CD4-positive, alpha-beta T cell treated with Interleukin-15 for 1 hour (primary cell): ENCODE measurements around the gene LAMP5.

Experiments
- DNase-seq: peaks from one replicate; pipeline ENCODE4 v3.0.0-alpha.2; 2020

LAMP5 gene

GRCh38 chr20:9550283-9550682 lies 35.9 kb downstream of the LAMP5 start:
- no peak for DNase-seq

- DNase-seq = no peak
Observed at GRCh38 chr20:9550871-9551270, 36.5 kb downstream of the LAMP5 start.

- DNase-seq = no peak
Observed at GRCh38 chr20:9551808-9552550, 37.6 kb downstream of the LAMP5 start.

- DNase-seq = no peak
Observed at GRCh38 chr20:9555781-9556180, 41.4 kb downstream of the LAMP5 start.

GRCh38 chr20:9557411-9557810 lies 43.0 kb downstream of the LAMP5 start:
- no peak for DNase-seq

- DNase-seq = no peak
Observed at GRCh38 chr20:9565910-9566550, 51.6 kb downstream of the LAMP5 start.

GRCh38 chr20:9566977-9567376 lies 52.6 kb downstream of the LAMP5 start:
- DNase-seq = no peak

GRCh38 chr20:9570612-9571011 lies 56.2 kb downstream of the LAMP5 start:
- DNase-seq = no peak

GRCh38 chr20:9571783-9572182 lies 57.4 kb downstream of the LAMP5 start:
- DNase-seq = no peak

GRCh38 chr20:9572670-9573069 lies 58.3 kb downstream of the LAMP5 start:
- DNase-seq = no peak

- no peak for DNase-seq
Observed at GRCh38 chr20:9573335-9574151, 59.2 kb downstream of the LAMP5 start.

GRCh38 chr20:9574181-9574580 lies 59.8 kb downstream of the LAMP5 start:
- DNase-seq = no peak

GRCh38 chr20:9574776-9575175 lies 60.4 kb downstream of the LAMP5 start:
- no peak for DNase-seq

- DNase-seq = no peak
Observed at GRCh38 chr20:9575836-9576235, 61.4 kb downstream of the LAMP5 start.

- DNase-seq = no peak
Observed at GRCh38 chr20:9576695-9577094, 62.3 kb downstream of the LAMP5 start.

- DNase-seq = no peak
Observed at GRCh38 chr20:9577397-9577796, 63.0 kb downstream of the LAMP5 start.

- no peak for DNase-seq
Observed at GRCh38 chr20:9578594-9578993, 64.2 kb downstream of the LAMP5 start.
